Measurements from ENCODE around the gene CSNK1G1. TPM values are rescaled to one million over a fixed set of nuclear protein-coding genes. Genes with fewer than 3 reads are reported as not detected.

Gene CSNK1G1
- total RNA-seq, 1 donor: 37.6 TPM

- no peak for DNase-seq (ENCODE audit: low read depth)
- H3K4me3 ChIP-seq (ENCODE audit: low read depth, low read length): no peak overlapping the region
- no peak for TF ChIP-seq CTCF (IDR thresholded peaks at IDR 0.05; ENCODE audit: insufficient read depth, low read depth, low read length)
These were observed 99.9 kb downstream of the CSNK1G1 start for GRCh38 chr15:64256051-64256450.

GRCh38 chr15:64251658-64252057 is 104.3 kb downstream of the CSNK1G1 start:
- no peak overlapping the region for H3K4me3 ChIP-seq (ENCODE audit: low read depth, low read length)
- DNase-seq (ENCODE audit: low read depth): no peak
- no peak for TF ChIP-seq CTCF (IDR thresholded peaks at IDR 0.05; ENCODE audit: insufficient read depth, low read depth, low read length)

GRCh38 chr15:64251121-64251520 is 104.9 kb downstream of the CSNK1G1 start:
- TF ChIP-seq CTCF (IDR thresholded peaks at IDR 0.05; ENCODE audit: insufficient read depth, low read depth, low read length): no peak
- DNase-seq (ENCODE audit: low read depth): no peak
- no peak overlapping the region for H3K4me3 ChIP-seq (ENCODE audit: low read depth, low read length)

GRCh38 chr15:64249883-64250575 is 105.9 kb downstream of the CSNK1G1 start:
- no peak for TF ChIP-seq CTCF (IDR thresholded peaks at IDR 0.05; ENCODE audit: insufficient read depth, low read depth, low read length)
- DNase-seq (ENCODE audit: low read depth): peak; percentile 57
- H3K4me3 ChIP-seq (ENCODE audit: low read depth, low read length): no peak overlapping the region

- no peak overlapping the region for H3K4me3 ChIP-seq (ENCODE audit: low read depth, low read length)
- TF ChIP-seq CTCF (IDR thresholded peaks at IDR 0.05; ENCODE audit: insufficient read depth, low read depth, low read length): no peak
- DNase-seq (ENCODE audit: low read depth): no peak
These were observed 106.6 kb downstream of the CSNK1G1 start for GRCh38 chr15:64249406-64249805.

- DNase-seq (ENCODE audit: low read depth): peak; percentile 93
- TF ChIP-seq CTCF (IDR thresholded peaks at IDR 0.05; ENCODE audit: insufficient read depth, low read depth, low read length): no peak
- no peak overlapping the region for H3K4me3 ChIP-seq (ENCODE audit: low read depth, low read length)
These were observed 107.9 kb downstream of the CSNK1G1 start for GRCh38 chr15:64247906-64248541.
